SK-N-SH treated with all-trans-retinoic acid at 6 μM for 48 hours (cell line): ENCODE results near the gene CNTD1.
"Not testable (repeated sequence)": the region's sequence is repeated elsewhere in the genome, so short reads cannot be mapped to it uniquely, and the experiment has no call there.

Source experiments
- ATAC-seq: fragments of 200-7000 bp; cut with Tn5 transposase; 3 replicates; pipeline ENCODE4 v1.9.1; 2020; ENCODE audit warnings: mild to moderate bottlenecking, moderate library complexity
- ARNTL ChIP-seq: fragments of 450-650 bp; formaldehyde crosslinking; IDR thresholded peaks from 2 replicates; pipeline ENCODE4 v1.5.0; 2020; ENCODE audit warnings: low read depth, mild to moderate bottlenecking, moderate library complexity, borderline replicate concordance
- BACH2 ChIP-seq: fragments of 250-450 bp; sonication (Bioruptor Pico); IDR thresholded peaks from 2 replicates; pipeline ENCODE4 v1.9.0; 2021; ENCODE audit warnings: mild to moderate bottlenecking, borderline replicate concordance
- ESRRG ChIP-seq: fragments of 250-450 bp; sonication (Bioruptor Pico); IDR thresholded peaks from 2 replicates; pipeline ENCODE4 v1.6.1; 2021; ENCODE audit warnings: mild to moderate bottlenecking
- GLIS3 ChIP-seq: fragments of 250-450 bp; sonication (Bioruptor Pico); IDR thresholded peaks from 2 replicates; pipeline ENCODE4 v1.5.0; 2020; ENCODE audit warnings: mild to moderate bottlenecking, moderate library complexity
- OSR1 ChIP-seq: fragments of 250-450 bp; sonication (Bioruptor Pico); IDR thresholded peaks from 2 replicates; pipeline ENCODE4 v1.8.0; 2022; ENCODE audit warnings: moderate library complexity, mild to moderate bottlenecking, inconsistent platforms
- SNAI2 ChIP-seq: fragments of 250-450 bp; sonication (Bioruptor Pico); IDR thresholded peaks from 2 replicates; pipeline ENCODE4 v1.5.0; 2020; ENCODE audit warnings: mild to moderate bottlenecking, moderate library complexity
- TOX ChIP-seq: fragments of 250-450 bp; sonication (Bioruptor Pico); IDR thresholded peaks from 2 replicates; pipeline ENCODE4 v1.8.0; 2021; ENCODE audit warnings: mild to moderate bottlenecking, moderate library complexity, borderline replicate concordance
- ZC3H10 ChIP-seq: fragments of 250-450 bp; sonication (Bioruptor Pico); IDR thresholded peaks from 2 replicates; pipeline ENCODE4 v1.5.1; 2021; ENCODE audit warnings: mild to moderate bottlenecking, moderate library complexity
- ZFP30 ChIP-seq: fragments of 450-650 bp; formaldehyde crosslinking; IDR thresholded peaks from 2 replicates; pipeline ENCODE4 v1.5.0; 2022; ENCODE audit warnings: mild to moderate bottlenecking, moderate library complexity
- ZNF70 ChIP-seq: fragments of 450-650 bp; formaldehyde crosslinking; IDR thresholded peaks from 2 replicates; pipeline ENCODE4 v1.5.0; 2020; ENCODE audit warnings: mild to moderate bottlenecking, moderate library complexity
- TF ChIP-seq, protein P1 (sequence below): fragments of 250-450 bp; sonication (Bioruptor Pico); IDR thresholded peaks from 2 replicates; pipeline ENCODE4 v1.5.1; 2021; ENCODE audit warnings: mild to moderate bottlenecking, moderate library complexity
- TF ChIP-seq, protein P2 (sequence below): fragments of 250-450 bp; sonication (Bioruptor Pico); IDR thresholded peaks from 2 replicates; pipeline ENCODE4 v1.5.1; 2020; ENCODE audit warnings: low read depth, mild to moderate bottlenecking, moderate library complexity

The CNTD1 gene

DNA sequence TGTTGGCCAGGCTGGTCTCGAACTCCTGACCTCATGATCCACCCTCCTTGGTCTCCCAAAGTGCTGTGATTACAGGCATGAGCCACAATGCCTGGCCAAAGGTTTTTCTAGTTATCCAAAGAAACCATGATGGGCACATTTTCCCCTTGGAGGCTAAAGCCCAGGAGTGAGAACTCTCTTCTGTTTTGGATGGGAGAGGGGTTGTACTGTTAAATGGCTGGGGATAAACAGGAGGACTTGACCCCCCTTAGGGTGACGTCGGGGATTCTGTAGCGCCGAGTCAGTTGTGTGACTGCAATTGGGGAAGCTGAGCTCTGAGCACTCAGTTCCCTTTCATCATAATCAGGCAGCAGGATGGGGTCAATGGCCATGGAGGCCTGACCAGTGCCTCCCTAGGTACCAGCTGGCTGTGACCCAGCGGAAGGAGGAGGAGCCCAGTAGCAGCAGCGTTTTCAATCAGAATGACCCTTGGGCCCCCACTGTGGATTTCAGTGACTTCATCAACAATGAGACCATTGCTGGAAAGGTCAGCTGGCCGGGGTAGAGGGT, 56.5 kb downstream of the CNTD1 start (continued):
- TF ChIP-seq, protein P1, sequence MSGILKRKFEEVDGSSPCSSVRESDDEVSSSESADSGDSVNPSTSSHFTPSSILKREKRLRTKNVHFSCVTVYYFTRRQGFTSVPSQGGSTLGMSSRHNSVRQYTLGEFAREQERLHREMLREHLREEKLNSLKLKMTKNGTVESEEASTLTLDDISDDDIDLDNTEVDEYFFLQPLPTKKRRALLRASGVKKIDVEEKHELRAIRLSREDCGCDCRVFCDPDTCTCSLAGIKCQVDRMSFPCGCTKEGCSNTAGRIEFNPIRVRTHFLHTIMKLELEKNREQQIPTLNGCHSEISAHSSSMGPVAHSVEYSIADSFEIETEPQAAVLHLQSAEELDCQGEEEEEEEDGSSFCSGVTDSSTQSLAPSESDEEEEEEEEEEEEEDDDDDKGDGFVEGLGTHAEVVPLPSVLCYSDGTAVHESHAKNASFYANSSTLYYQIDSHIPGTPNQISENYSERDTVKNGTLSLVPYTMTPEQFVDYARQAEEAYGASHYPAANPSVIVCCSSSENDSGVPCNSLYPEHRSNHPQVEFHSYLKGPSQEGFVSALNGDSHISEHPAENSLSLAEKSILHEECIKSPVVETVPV: no peak
- TF ChIP-seq, all 23 proteins: peak for 0

DNA sequence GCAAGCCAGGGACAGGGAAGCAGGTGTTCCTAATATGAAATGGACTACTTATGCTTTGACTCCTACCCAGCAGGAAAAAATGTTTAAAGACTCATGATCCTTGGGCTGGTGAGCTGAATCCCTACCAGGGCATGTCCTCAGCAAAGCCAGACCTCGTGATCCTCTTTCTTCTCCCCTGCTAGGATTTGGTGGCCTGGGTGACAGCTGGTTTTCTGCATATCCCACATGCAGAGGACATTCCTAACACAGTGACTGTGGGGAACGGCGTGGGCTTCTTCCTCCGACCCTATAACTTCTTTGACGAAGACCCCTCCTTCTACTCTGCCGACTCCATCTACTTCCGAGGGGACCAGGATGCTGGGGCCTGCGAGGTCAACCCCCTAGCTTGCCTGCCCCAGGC, 57.4 kb downstream of the CNTD1 start:
- ATAC-seq: not testable (repeated sequence)

DNA sequence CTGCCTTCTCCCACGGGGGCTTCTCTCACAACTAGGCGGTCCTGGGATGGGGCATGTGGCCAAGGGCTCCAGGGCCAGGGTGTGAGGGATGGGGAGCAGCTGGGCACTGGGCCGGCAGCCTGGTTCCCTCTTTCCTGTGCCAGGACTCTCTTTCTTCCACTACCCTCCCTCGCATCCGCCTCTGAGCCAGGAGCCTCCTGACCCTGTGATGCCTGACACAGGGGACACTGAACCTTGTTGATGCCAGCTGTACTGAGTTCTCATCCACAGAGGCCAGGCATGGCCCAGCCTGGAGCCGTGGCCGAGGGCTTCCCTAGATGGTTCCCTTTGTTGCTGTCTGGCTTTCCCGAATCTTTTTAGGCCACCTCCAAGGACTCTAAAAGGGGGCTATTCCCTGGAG, 57.9 kb downstream of the CNTD1 start:
- ATAC-seq: not testable (repeated sequence)

DNA sequence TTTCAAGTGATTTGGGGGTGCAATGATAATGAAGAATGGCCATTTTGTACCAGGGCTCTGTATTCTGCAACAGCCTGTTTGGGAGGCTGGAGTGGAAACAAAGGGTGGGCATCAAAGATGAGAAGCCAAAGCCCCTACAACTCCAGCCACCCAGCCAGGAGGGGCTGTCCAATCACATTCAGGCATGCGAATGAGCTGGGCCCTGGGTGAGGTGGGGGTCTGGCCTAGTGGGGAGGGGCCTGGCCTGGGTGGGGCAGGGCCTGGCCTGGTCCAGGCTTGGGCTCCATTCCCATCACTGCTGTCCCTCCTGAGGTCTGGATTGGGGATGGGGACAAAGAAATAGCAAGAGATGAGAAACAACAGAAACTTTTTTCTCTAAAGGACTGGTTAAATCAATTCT, 58.7 kb downstream of the CNTD1 start:
- ATAC-seq: no peak
- no peak for TF ChIP-seq ESRRG (CRISPR knock-in tag)
- TF ChIP-seq ZC3H10: no peak
- TF ChIP-seq, protein P1: no peak
- no peak for TF ChIP-seq TOX
- TF ChIP-seq ARNTL (CRISPR knock-in tag): no peak
- TF ChIP-seq BACH2: no peak
- no peak for TF ChIP-seq OSR1 (CRISPR knock-in tag)
- TF ChIP-seq GLIS3: no peak
- no peak for TF ChIP-seq ZNF70 (CRISPR knock-in tag)
- no peak for TF ChIP-seq ZFP30
- TF ChIP-seq, protein P2, sequence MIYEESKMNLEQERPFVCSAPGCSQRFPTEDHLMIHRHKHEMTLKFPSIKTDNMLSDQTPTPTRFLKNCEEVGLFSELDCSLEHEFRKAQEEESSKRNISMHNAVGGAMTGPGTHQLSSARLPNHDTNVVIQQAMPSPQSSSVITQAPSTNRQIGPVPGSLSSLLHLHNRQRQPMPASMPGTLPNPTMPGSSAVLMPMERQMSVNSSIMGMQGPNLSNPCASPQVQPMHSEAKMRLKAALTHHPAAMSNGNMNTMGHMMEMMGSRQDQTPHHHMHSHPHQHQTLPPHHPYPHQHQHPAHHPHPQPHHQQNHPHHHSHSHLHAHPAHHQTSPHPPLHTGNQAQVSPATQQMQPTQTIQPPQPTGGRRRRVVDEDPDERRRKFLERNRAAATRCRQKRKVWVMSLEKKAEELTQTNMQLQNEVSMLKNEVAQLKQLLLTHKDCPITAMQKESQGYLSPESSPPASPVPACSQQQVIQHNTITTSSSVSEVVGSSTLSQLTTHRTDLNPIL (CRISPR knock-in tag): no peak
- no peak for TF ChIP-seq SNAI2 (CRISPR knock-in tag)
